ENCODE data around the gene AP3M1. TPM values are rescaled to one million over a fixed set of nuclear protein-coding genes. Genes with fewer than 3 reads are reported as not detected.
A peak's percentile ranks its signal among the peaks of the same experiment; 100 is the strongest.

The AP3M1 gene
- total RNA-seq, 1 donor from 2014 or later: 27.6 TPM

- intact Hi-C loops (cut with DNase I): no loop called here
- ATAC-seq (ENCODE audit: poor library complexity) (no peak), DNase-seq (no peak)
These were observed 61.9 kb downstream of the AP3M1 start for GRCh38 chr10:74088722-74089121.

- no peak for DNase-seq
- intact Hi-C loops (cut with DNase I): no loop called here
- ATAC-seq (ENCODE audit: poor library complexity): no peak
These were observed 64.3 kb downstream of the AP3M1 start for GRCh38 chr10:74086317-74086716.

- DNase-seq (no peak), ATAC-seq (ENCODE audit: poor library complexity) (no peak)
- intact Hi-C loops (cut with DNase I): loop anchor here (5.0 kb wide), 1 partner anchor 198 kb away; no protein-coding TSS in a partner anchor
These were observed 65.7 kb downstream of the AP3M1 start for GRCh38 chr10:74084955-74085354.

GRCh38 chr10:74083304-74083703 is 67.3 kb downstream of the AP3M1 start:
- intact Hi-C loops (cut with DNase I): loop anchor here (5.0 kb wide), 1 partner anchor 196 kb away; no protein-coding TSS in a partner anchor
- ATAC-seq (ENCODE audit: poor library complexity): peak; percentile 28

GRCh38 chr10:74081941-74082718 is 68.5 kb downstream of the AP3M1 start:
- intact Hi-C loops (cut with DNase I): loop anchor here (5.0 kb wide), 1 partner anchor 195 kb away; no protein-coding TSS in a partner anchor
- ATAC-seq (ENCODE audit: poor library complexity) (peak; percentile 21), DNase-seq (no peak)

More at GRCh38 chr10:74083304-74083703, 67.3 kb downstream of the AP3M1 start:
- DNase-seq: no peak

GRCh38 chr10:74081192-74081803 is 69.3 kb downstream of the AP3M1 start:
- ATAC-seq (ENCODE audit: poor library complexity): peak; percentile 66
- DNase-seq: no peak
- intact Hi-C loops (cut with DNase I): loop anchor here (5.0 kb wide), 1 partner anchor 194 kb away; no protein-coding TSS in a partner anchor

- intact Hi-C loops (cut with DNase I): loop anchor here (5.0 kb wide), 1 partner anchor 193 kb away; no protein-coding TSS in a partner anchor
These were observed 70.6 kb downstream of the AP3M1 start for GRCh38 chr10:74079936-74080590.

GRCh38 chr10:74079028-74079935 is 71.3 kb downstream of the AP3M1 start:
- intact Hi-C loops (cut with DNase I): no loop called here
- no peak for ATAC-seq (ENCODE audit: poor library complexity)
- DNase-seq: no peak

More at GRCh38 chr10:74079936-74080590, 70.6 kb downstream of the AP3M1 start:
- ATAC-seq (ENCODE audit: poor library complexity): no peak
- DNase-seq: no peak

GRCh38 chr10:74078037-74078436 is 72.6 kb downstream of the AP3M1 start:
- intact Hi-C loops (cut with DNase I): no loop called here
- no peak for DNase-seq
- ATAC-seq (ENCODE audit: poor library complexity): no peak

GRCh38 chr10:74077416-74077815 is 73.2 kb downstream of the AP3M1 start:
- no peak for ATAC-seq (ENCODE audit: poor library complexity)
- DNase-seq: no peak
- intact Hi-C loops (cut with DNase I): no loop called here

GRCh38 chr10:74076961-74077360 is 73.7 kb downstream of the AP3M1 start:
- ATAC-seq (ENCODE audit: poor library complexity) (no peak), DNase-seq (no peak)
- intact Hi-C loops (cut with DNase I): no loop called here

- intact Hi-C loops (cut with DNase I): no loop called here
- DNase-seq: no peak
- ATAC-seq (ENCODE audit: poor library complexity): no peak
These were observed 74.7 kb downstream of the AP3M1 start for GRCh38 chr10:74075906-74076305.

GRCh38 chr10:74072503-74072902 is 78.1 kb downstream of the AP3M1 start:
- DNase-seq (no peak), ATAC-seq (ENCODE audit: poor library complexity) (no peak)
- intact Hi-C loops (cut with DNase I): loop anchor here (5.0 kb wide), 1 partner anchor 75 kb away; the partner anchor contains the start of gene VCL

GRCh38 chr10:74071157-74071556 is 79.5 kb downstream of the AP3M1 start:
- DNase-seq (no peak), ATAC-seq (ENCODE audit: poor library complexity) (peak; percentile 85)
- intact Hi-C loops (cut with DNase I): loop anchor here (5.0 kb wide), 1 partner anchor 74 kb away; the partner anchor contains the start of gene VCL
